Right lung (tissue), 5 donors: Measurements from ENCODE around the gene PPP6R1. TPM values are rescaled to one million over a fixed set of nuclear protein-coding genes. Genes with fewer than 3 reads are reported as not detected.
"Not testable (repeated sequence)": the region's sequence is repeated elsewhere in the genome, so short reads cannot be mapped to it uniquely, and the experiment has no call there.

Source experiments
- DNase-seq, 2 donors: peaks; one replicate each; pipeline ENCODE4 v3.0.0-alpha.2; 2013
- polyA plus RNA-seq, 5 donors: library from polyadenylated mRNA; unstranded; fragments of 120-200 nt; gene quantifications; one replicate each; pipeline versions ENCODE4 v1.2.1 to v1.2.3, GENCODE V29; 2013; ENCODE audit warnings: inconsistent platforms in 1 of 5, low replicate concordance in 1 of 5; ENCODE audit not compliant: insufficient read length in 5 of 5, insufficient read depth in 1 of 5

Gene PPP6R1
- polyA plus RNA-seq, 5 donors, result 28.8 to 46.0 (median 35.3) TPM

DNA sequence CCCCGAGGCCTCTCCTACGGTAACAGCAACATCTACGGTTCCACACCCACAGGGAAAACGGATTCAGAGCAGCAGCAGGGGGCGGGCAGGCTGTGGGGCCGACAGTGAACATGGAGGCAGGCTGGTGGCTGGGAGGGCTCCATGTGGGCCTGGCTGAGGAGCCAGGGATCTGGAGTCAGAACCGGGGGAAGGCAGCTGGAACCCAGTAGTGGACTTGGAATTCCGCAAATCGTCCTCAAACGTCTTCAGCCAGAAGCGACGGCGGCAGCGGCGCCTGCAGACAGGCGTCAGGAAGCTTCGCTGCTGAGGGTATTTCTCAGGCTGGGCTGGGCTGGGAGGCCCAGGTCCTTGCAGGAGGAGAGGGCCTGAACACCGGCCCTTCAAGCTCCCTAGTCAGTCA is 32.0 kb downstream of the PPP6R1 start:
- no peak for DNase-seq

DNA sequence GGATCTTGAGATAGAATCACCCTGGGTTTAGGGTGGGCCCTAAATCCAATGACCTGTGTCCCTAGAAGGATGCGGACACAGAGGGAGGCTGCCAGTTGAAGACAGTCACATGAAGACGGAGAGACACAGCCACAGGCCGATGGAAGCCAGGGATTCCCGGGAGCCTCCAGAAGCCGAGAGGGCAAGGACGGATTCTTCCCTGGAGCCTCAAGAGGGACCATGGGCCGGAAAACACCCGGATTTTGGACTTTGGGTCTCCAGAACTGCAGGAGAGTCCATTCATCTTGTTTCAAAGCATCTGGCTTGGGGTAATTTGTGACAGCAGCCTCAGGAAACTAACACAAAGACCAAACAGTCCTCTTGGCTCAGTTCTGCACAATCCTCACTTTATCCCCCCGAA is 32.5 kb downstream of the PPP6R1 start:
- DNase-seq, result no peak

DNA sequence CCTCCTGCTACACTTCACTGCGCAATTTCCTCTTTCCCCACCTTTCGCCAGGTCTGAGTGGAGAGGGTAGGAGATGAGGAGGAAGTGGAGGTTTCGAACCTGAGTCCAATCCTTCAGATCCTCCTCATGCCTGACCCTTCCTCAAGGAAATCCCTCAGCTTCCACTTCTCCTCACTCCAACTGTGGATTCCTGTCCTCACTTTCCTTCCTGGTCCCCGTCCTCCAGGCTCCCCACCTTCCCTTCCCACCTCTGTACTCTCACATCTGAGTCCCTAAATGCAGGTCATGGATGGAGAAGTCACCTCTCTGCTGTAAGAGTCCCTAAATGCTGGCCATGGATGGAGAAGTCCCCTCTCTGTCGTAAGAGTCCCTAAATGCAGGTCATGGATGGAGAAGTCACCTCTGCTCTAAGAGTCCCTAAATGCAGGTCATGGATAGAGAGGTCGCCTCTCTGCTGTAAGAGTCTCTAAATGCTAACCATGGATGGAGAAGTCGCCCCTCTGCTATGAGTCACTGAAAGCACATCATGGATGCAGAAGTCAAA is 33.3 kb downstream of the PPP6R1 start:
- DNase-seq, result no peak

DNA sequence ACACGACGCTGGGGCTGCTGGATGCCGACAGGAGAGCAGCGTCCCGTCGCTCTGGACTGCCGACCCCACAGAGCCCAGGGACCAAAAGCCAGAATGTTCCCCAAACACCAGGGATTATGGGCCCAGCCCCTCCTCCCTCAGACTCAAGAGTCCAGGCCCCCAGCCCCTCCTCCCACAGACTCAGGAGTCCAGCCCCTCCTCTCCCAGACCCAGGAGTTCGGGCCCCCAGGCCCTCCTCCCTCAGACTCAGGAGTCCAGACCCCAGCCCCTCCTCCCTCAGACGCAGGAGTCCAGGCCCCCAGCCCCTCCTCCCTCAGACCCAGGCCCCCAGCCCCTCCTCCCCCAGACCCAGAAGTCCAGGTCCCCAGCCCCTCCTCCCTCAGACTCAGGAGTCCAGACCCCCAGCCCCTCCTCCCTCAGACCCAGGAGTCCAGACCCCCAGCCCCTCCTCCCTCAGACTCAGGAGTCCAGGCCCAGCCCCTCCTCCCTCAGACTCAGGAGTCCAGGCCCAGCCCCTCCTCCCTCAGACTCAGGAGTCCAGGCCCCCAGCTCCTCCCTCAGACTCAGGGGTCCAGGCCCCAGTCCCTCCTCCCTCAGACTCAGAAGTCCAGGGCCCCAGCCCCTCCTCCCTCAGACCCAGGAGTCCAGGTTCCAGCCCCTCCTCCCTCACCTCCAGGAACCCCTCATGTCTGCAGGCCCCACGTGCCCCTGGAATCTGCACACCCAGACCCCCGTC is 34.0 kb downstream of the PPP6R1 start:
- not testable (repeated sequence) for DNase-seq

DNA sequence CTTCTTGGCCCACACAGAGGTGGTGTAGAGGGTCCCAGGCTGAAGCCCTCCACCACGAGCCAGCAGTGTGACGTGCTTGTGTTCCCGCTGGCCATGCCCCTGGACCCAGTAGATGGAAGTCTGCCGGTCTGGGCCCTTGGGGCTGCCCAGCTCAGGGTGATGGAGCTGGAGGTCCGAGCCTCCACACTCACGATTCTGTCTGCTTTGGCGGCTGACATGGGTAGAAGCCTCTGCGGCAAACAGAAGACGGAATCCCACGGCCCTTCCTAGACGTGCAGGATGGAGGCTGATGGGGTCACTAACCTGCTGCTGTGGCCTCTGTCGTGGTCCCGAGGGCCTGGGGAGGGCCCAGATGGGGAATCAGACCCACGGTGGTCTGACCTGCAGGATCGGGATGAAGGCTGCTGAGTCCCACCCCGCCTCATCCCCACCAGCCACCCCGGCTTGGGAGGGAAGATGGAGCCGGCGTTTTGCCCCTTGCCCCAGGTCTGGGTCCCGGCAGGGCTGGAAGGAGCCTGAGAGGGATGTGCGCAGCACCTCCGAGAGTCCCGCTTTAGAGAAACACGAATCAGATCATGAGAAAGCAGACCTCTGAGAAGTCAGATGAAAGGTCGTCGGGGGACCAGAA is 34.7 kb downstream of the PPP6R1 start:
- no peak for DNase-seq

DNA sequence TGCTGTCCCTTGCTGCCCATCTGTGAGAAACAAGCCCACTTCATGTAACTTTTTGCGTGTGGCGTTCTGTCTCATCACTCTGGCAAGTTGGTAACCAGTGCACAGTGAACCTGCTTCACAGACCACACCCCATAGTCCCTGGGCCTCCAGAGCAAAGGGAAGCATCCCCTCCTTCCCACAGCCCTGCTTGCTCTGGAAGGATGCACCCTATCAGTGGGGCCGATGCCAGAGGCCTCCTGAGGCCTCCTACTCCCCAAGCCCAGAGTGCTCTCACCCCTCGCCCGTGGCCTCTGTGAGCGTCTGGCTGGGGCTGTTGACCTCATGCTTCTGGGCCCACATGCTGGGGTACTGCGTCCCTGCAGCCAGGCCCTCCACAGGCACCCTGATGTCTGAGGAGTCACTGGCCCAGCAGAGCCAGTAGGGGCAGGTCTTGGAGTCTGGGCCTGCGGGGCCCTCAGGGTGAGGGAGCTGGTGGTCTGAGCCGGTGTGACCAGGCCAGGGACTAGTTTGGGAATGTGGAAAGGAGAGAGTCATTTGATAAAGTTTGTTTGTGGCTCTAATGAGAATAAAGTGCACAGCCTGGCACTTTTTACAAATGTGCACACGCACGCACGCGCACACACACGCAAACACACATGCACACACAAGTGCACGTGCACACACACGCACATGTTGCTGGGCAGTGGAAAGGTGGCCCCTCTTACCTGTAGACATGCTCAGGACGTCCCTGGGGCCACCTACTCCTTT is 35.4 kb downstream of the PPP6R1 start:
- DNase-seq, result no peak

DNA sequence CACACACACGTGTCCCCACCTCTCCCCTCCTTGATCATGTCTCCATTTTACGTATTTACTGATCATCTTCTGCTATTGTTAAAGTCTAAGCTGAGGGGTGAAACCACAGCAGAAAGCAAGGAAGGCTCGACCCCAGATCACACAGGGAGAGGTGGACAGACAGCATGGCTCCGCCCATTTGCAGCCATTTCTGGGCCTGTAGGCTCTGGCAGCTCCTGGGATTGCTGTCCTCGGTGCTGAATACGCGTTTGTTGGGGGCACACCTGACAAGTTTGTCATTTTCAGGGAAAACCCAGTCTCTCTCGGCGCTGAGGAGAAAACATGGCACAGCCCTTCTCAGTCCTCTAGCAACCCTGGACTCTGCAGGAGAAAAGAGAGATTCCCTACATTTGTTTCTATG is 38.3 kb downstream of the PPP6R1 start:
- no peak for DNase-seq

DNA sequence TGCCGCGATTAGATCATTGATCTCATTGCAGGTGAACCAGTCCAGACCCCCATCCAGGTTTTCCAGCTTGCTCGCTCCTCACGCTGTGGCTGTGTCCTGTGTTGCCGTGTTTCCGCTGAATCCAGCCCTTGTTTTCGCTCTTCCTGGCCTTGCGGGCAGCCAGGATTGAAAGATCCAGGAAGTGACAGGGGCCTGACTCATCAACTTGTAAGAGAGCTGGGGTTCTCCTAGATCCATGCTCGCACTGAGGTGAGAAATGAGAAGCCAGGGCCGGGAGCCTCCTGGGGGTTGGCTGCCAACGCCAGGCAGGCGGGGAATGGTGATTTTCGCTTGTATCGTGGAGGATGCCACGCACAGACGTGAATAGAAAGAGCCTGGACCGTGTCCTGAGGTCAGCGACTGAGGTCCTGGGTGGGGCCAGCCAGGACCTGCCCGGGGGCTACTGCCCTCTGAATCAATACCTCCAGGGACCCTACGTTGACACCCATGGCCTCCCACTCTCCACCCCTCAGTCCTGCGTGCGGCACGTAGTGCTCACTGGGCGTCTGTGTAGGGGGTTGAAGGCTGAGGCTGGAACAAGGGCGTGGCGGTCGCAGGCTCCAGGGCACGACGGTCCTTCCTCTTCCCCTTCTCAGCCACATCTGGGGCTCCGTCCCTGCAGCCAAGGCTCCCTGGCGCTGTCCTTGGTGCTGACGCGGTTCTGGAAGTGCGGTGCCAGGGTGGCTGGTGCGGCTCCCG is 42.2 kb downstream of the PPP6R1 start:
- DNase-seq, result peak; percentile 49 to 52

DNA sequence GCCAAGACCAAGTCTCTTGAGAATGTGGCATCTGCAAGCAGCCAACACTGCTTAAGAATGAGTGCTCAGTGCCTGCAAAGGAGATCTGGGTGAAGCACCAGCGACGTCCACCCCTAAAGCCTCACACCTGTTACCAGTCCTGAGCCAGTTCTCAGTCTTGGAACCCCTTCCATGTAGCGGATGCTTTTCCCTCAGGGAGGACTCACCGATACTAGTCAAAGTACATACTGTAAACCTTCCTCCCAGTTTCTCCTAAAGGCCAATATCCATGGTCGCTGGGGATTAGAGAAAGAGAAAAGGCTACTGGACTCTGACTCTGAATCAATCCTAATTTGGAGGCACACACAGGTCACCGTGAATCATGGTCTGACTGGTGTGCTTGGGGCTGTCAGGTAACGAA is 45.3 kb downstream of the PPP6R1 start:
- no peak for DNase-seq

DNA sequence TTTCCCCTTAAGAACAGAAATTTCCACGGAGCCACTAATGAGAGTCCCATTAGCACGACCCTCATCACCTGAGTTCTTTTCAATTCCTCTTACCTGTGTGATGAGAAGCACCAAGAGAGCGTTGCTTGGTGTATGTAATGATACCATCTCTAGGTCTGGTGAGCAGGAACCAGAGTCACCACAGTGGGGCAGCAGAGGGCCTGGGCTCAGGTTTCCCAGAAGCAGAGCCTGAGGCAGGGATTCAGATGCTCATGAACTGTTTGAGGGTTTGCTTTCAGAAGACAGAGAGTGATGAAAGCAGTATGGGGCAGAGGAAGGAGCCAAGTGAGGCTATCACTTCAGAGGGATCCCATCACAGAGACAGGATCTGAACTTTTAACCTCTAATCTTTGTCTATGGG is 46.4 kb downstream of the PPP6R1 start:
- no peak for DNase-seq

DNA sequence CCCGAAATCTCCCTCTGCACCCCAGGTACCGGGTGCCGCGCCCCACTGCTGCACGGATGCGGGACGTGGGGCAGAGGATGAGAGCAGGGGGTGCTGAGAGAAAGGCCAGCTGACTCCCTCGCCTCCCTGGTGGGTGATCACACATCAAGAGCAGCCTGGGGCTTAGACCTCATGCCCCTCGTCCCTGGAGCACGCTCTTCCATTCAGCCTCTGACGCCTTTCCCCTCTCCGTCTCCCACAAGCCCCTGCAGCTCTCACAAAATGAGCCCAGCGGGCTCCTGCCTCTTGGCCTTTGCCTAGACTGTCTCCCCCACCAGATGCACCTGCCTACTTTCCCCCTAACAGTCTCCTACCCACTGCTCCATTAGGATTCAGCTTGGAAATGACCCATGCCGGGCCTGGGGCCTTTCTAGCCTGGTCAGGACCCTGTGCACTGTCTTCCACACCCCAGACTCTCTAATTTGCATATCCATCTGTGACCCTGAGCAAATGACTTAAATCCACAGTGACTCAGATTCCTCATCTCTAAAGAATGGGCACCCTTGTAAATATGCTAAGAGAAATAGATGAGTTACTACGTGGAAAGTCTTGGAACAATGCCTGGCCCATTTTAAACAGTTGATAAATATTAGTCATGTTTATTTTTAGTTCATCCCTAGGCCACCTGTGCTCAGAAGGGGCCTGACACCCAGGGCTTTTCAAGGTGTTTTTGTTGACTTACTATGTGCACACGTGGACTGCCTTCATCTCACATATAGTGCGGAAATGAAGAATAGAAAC is 48.9 kb downstream of the PPP6R1 start:
- no peak for DNase-seq

DNA sequence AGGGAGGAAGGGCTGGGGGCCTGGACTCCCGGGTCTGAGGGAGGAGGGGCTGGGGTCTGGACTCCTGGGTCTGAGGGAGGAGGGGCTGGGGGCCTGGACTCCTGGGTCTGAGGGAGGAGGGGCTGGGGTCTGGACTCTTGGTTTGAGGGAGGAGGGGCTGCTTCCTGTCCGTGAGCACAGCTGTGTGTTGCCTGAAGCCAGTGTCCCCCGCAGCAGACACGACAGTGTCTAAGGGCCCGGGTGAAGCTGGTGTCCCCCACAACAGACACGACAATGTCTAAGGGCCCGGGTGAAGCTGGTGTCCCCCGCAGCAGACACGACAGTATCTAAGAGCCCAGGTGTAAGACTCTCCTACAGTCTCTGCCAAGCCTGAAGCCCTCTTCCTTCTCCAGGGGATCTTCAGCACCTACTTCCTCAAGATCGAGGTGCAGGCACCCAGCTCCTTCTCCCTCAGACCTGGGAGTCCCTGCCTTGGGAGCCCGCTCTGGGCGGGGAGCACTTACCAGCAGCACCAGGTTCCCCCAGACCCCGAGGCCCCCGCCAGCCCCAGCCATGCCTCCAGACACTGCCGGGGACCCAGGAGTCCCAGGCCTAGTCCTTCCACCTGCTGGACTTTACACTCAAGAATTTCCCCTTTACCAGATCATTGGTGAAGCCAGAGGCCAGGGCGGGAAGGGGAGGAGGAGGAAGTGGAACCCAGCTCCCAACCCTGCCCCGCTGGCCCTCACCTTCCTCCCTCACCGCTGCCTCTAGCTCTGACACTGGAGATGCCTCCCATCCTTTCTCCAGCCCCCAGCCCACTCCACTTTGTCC is 49.7 kb downstream of the PPP6R1 start, which contains the start of gene PTPRH:
PTPRH (minus strand) TSS at position 622 of the 813 bp plus-strand sequence; CDS start at position 554, 68 bp downstream.
- DNase-seq, result no peak

DNA sequence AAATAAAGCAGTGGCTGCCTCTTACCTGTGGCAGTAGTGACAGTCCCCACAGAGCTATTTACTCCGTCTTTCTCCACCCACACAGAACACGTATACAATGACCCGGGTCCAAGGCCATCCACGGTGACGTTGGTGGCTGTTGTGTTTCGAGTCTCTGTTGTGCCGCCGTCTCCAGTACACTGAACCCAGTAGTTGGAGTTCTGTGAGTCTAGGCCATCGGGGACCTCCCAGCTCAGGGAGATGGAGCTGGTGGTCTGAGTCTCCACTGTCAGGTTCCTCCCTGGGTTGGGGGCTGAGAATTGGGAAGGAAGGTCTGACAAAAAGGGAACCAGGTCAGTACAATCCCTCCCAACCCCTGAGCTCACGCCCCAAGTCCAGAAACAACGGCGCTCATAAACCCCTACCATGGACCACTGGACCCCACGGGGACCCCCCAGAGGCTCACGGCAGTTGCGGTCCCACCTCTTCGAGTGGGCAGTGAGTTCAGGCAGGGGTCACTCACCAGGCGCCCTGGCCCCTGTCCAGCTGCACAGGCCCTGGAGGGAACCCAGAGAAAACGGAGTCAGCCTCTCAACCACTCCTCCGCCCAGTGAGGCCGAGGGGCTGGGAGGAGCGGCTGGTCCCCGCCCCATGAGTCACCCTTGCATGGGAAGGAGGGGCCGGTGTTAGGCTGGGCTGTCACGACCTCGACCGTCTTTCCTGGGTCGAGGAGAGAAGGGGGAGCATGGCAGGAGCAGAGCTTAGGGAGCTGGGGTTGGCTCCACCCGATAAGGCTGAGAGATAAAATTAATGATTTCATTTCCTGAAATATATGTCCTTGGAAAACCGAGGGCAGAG is 51.9 kb downstream of the PPP6R1 start:
- peak in 1 of 2 donors; percentile 15 for DNase-seq

DNA sequence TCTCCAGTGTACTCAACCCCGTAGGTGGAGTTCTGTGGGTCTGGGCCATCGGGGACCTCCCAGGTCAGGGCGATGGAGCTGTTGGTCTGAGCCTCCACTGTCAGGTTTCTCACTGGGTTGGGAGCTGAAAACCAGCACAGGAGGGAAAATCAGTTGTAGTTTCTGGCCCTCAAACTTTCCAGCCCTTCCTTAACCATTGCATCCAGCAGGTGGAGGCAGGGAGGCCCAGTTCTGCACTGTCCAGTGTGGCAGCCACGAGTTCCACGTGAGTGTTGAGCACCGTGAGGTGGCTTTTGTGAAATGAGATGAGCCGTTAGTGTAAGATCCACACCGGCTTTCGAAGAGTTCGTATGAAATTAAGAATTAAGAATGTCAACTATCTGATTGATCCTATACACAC is 56.6 kb downstream of the PPP6R1 start:
- DNase-seq, result not testable (repeated sequence)

DNA sequence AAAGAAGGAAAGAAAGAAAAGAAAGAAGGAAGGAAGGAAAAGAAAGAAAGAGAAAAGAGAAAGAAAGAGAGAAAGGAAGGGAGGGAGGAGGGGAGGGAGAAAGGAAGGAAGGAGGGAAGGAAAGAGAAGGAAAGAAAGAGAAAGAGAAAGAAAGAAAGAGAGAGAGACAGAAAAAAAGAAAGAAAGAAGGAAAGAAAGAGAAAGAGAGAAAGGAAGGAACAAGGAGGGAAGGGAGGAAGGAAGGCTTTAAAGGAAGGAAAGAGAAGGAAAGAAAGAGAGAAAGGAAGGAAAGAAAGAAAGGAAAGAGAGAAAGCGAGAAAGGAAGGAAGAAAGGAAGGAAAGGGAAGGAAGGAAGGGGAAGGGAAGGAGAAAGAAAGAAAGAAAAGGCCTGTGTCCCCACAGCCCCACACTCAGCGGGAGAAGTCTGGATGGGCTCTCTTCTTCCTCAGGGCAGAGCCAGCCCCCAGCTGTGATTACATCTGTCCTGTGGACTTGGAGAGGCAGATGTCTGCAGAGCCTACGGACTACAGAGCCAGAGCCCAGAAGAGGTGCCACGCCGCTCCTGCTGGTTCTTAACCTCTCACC is 59.1 kb downstream of the PPP6R1 start:
- no peak for DNase-seq

DNA sequence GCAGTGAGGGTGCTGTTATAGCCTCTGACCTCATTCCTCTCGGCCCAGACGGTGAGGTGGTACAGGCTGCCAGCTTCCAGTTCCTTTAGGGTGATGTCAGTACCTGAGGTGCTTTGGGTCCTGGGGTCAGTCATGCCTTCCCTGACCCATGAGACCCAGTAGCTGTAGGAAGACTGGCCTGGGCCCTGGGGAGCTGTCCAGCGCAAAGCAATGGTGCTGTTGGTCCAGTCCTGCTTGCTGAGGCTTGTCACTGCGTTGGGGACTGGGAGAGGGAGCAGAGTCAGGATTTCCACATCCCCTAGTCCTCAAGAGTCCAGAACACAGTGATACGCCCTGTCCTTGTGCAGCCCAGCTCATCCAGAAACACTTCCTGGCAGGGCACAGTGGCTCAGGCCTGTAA is 60.2 kb downstream of the PPP6R1 start:
- no peak for DNase-seq

DNA sequence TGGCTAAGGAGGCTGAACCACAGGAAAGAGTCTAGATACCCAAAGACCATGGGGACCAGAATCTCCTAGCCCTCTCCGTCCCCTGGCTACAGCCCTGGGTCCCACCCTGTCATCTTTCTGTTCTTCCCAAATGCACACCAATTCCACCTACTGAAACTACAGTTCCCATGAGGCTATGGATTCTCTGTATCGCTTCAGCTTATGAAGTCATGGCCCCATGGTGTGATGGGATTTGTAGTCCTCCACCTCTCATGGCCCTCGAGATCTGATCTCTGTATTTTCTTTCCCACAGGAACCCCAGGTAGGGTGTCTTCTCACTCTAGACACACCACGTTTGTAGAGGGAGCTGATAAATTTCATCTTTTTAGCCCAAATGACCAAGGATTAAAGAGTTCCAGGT is 61.3 kb downstream of the PPP6R1 start:
- DNase-seq, result no peak

DNA sequence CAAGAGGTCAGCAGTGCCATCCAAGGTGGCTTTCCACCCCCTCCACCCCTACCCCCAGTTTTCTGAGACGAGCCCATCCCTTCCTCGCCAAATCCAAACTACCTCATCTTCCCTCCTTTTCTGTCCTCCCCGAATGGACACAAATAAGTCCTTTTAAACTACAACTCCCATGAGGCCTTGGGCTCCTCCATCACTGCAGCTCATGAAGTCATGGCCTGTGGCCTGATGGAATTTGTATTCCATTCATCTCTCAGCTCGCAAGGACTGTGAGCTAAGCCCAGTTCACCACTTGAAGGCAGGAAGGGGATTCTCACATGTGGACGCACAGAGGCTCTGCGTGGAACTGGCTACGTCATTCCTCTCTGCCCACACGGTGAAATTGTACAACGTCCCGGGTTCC is 62.0 kb downstream of the PPP6R1 start:
- no peak for DNase-seq

DNA sequence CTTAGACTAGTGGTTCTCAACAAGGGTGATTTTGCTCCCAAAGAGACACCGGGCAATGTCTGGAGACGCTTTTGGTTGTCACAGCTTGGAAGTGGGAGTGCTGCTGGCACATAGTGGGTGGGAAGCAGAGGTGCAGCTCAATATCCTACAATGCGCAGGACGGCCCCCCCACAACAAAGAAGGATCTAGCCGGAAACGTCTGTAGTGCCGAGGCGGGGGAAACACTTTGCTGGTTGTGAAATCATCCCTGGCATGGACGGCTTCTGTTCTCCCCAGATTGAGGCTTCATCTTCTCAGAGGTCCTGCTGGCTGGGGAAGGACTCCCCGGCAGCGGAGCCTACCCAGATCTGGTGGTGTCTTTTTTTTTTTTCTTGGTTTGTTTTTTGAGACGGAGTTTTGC is 65.3 kb downstream of the PPP6R1 start:
- DNase-seq, result no peak
